Chondrocyte (in vitro differentiated cells): ENCODE data around the gene PLD3. TPM values are rescaled to one million over a fixed set of nuclear protein-coding genes. Genes with fewer than 3 reads are reported as not detected.

Source experiments
- DNase-seq: peaks from one replicate; pipeline ENCODE4 v3.0.0; 2021; ENCODE audit warnings: mixed read lengths, low spot score
- H3K27ac Mint-ChIP-seq: one replicate; pipeline ENCODE4 v1.8.0; 2021; ENCODE audit warnings: mild to moderate bottlenecking, moderate library complexity, mixed read lengths; ENCODE audit not compliant: unreplicated experiment
- H3K27me3 Mint-ChIP-seq: 2 replicates; pipeline ENCODE4 v1.8.0; 2021; ENCODE audit warnings: low read depth, mixed read lengths
- H3K36me3 Mint-ChIP-seq: 2 replicates; pipeline ENCODE4 v1.8.0; 2021; ENCODE audit warnings: low read depth, mixed read lengths
- H3K4me1 Mint-ChIP-seq: 2 replicates; pipeline ENCODE4 v1.8.0; 2021; ENCODE audit warnings: low read depth, mild to moderate bottlenecking, mixed read lengths
- H3K4me3 Mint-ChIP-seq: one replicate; pipeline ENCODE4 v1.8.0; 2021; ENCODE audit warnings: mild to moderate bottlenecking, moderate library complexity, mixed read lengths; ENCODE audit not compliant: unreplicated experiment
- H3K9me3 Mint-ChIP-seq: 2 replicates; pipeline ENCODE4 v1.8.0; 2021; ENCODE audit warnings: low read depth, mixed read lengths
- total RNA-seq: library from RNA; stranded (reverse); gene quantifications from 3 replicates; pipeline ENCODE4 v1.2.1, GENCODE V29; 2021
- TF ChIP-seq, protein P1 (sequence below): fragments of 200-600 bp; sonication (generic); IDR thresholded peaks from 2 replicates; pipeline ENCODE4 v1.5.0; 2021; ENCODE audit warnings: antibody characterized with exemption, mild to moderate bottlenecking, moderate library complexity

Gene PLD3
- total RNA-seq, 1 donor from 2014 or later, result 478 TPM

GRCh38 chr19:40379446-40380198, 31.1 kb downstream of the PLD3 start:
- H3K36me3 Mint-ChIP-seq, result peaks cover 9% of the 10 kb centered on the region
- no peak for DNase-seq

DNA sequence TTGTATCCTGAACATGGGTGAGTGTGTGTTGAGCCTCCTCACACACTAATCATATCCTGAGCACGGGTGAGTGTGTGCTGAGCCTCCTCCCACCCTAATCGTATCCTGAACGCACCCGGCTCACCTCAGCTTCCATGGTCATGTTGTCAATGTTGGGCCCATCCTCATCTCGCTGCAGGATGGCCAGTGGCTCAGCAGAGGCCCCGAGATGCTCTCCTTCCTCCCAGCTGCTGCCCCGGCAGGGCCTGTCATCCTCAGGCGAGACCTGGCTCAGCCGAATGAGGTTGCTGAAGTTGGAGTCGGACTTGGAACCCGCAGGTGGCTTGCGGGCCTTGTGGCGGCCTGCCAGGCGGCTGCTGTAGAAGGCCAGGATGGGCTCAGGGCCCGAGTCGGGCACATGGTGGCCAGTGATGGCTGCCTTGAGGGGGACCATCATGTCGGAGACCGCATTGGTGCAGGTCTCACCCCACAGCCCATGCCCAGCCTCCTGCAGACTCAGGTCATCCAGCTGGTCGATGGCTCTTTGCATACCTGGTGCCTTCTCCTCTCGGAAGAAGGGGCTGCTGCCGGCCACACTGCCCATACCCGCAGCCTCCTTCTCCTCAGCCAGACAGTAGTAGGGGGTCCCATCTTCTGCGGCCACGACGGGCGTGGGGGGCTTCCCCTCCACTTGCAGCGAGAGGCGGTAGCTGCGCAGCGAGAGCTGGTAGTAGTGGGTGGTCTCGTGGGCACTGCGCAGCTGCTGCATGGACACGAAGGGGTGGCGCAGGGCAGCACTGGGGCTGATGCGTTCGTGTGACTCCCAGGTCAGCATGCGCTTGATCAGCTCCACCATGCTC, 31.9 kb downstream of the PLD3 start:
- no peak for DNase-seq
- Mint-ChIP-seq H3K27ac (peak overlapping the region; percentile 32), H3K9me3 (no peaks in the 10 kb centered on the region), H3K4me3 (no peak overlapping the region), H3K36me3 (peaks cover 5% of the 10 kb centered on the region), H3K27me3 (no peaks in the 10 kb centered on the region), H3K4me1 (no peaks in the 10 kb centered on the region)
- TF ChIP-seq, protein P1, sequence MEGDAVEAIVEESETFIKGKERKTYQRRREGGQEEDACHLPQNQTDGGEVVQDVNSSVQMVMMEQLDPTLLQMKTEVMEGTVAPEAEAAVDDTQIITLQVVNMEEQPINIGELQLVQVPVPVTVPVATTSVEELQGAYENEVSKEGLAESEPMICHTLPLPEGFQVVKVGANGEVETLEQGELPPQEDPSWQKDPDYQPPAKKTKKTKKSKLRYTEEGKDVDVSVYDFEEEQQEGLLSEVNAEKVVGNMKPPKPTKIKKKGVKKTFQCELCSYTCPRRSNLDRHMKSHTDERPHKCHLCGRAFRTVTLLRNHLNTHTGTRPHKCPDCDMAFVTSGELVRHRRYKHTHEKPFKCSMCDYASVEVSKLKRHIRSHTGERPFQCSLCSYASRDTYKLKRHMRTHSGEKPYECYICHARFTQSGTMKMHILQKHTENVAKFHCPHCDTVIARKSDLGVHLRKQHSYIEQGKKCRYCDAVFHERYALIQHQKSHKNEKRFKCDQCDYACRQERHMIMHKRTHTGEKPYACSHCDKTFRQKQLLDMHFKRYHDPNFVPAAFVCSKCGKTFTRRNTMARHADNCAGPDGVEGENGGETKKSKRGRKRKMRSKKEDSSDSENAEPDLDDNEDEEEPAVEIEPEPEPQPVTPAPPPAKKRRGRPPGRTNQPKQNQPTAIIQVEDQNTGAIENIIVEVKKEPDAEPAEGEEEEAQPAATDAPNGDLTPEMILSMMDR, result no peak

More at GRCh38 chr19:40379446-40380198, 31.1 kb downstream of the PLD3 start:
- Mint-ChIP-seq H3K9me3 (no peaks in the 10 kb centered on the region), H3K4me3 (no peak overlapping the region), H3K27me3 (no peaks in the 10 kb centered on the region), H3K27ac (no peak overlapping the region), H3K4me1 (no peaks in the 10 kb centered on the region)
- TF ChIP-seq, protein P1, result no peak

GRCh38 chr19:40381321-40381720, 32.8 kb downstream of the PLD3 start:
- Mint-ChIP-seq H3K4me1 (no peaks in the 10 kb centered on the region), H3K36me3 (peaks cover 5% of the 10 kb centered on the region), H3K9me3 (no peaks in the 10 kb centered on the region), H3K4me3 (no peak overlapping the region), H3K27me3 (no peaks in the 10 kb centered on the region), H3K27ac (no peak overlapping the region)
- no peak for DNase-seq
- TF ChIP-seq, protein P1, result peak; percentile 34

DNA sequence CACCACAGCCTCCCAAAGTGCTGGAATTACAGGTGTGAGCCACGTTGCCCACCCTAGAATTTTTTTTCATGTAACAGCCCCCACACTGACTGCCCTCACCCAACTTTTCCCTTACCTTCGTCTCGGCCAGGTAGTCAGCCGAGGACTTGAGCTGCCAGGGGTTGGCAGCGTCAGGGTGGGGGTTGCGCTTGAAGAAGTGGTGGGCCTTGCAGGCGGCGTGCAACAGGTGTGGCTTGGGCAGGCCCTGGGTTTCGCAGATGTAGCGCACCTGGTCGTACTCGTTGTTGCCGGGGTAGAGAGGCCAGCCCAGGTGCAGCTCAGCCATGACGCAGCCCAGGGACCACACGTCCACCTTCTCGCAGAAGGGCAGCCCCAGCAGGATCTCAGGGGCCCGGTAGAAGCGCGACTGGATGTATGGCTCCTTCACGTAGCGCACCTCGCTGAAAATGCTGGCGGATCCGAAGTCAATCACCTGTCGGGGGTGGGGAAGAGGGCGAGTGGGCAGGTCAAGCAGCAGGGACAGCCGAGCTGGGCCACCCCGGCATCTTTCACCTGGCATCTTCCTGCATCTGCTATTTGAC, 35.3 kb downstream of the PLD3 start:
- peaks cover 1% of the 10 kb centered on the region for H3K36me3 Mint-ChIP-seq
- no peak overlapping the region for H3K27ac Mint-ChIP-seq
- no peak overlapping the region for H3K4me3 Mint-ChIP-seq
- DNase-seq, result no peak
- H3K27me3 Mint-ChIP-seq, result no peaks in the 10 kb centered on the region
- TF ChIP-seq, protein P1, result no peak
- H3K9me3 Mint-ChIP-seq, result no peaks in the 10 kb centered on the region
- H3K4me1 Mint-ChIP-seq, result no peaks in the 10 kb centered on the region

GRCh38 chr19:40387155-40387554, 38.7 kb downstream of the PLD3 start:
- Mint-ChIP-seq H3K9me3 (no peaks in the 10 kb centered on the region), H3K27ac (no peak overlapping the region), H3K4me3 (no peak overlapping the region), H3K36me3 (no peaks in the 10 kb centered on the region), H3K4me1 (no peaks in the 10 kb centered on the region), H3K27me3 (no peaks in the 10 kb centered on the region)
- TF ChIP-seq, protein P1, result no peak
- DNase-seq, result no peak
